HG03432 (cell line): Measurements from ENCODE around the gene JARID2.

ENCODE experiments used
- ATAC-seq: cut with Tn5 transposase; IDR thresholded peaks from one replicate; pipeline ENCODE4 v1.9.1; 2021; ENCODE audit warnings: mild to moderate bottlenecking, moderate library complexity; ENCODE audit not compliant: unreplicated experiment

JARID2 gene

DNA sequence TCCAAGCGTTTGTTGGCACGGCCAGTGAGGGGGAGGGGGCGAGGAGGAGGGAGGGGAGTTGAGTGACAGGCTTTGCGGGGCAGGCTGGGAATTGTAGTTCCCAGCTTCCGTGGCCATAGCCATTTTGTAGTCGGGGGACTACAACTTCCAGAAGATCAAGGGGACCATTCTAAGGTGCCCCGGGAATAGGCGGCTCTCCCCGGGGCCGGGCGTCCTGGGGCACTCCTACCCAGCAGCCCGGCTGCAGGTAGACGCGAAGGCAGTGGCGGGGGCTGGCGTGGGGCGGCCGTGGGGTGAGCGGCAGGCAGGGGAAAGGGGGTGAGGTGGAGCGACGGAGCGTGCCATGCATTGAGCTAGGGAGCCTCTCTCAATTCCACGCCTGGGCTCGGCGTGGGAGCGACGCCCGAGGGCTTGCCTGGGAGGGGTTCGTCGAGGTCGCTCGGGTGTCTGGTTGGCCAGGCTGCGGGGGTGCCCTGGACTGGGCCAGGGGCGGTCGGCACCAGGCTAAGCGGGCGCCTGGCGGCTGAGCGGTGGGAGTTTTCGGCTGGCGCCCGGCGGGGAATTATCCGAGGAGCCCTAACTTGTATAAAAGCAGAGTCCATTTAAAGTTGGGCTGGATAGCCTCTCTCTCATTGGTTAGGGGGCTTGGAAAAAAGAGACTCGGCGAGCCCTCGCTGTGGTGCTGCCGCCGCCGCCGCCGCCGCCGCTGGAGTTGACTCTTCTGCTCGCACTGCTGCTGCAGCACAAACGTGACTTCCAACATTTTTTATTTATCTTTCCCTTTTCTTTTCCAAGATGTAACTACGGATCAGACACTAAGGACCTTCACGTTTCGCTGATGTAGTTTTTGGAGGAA lies at the start of gene JARID2:
Gene JARID2 (plus strand): TSS at position 709 of the 856 bp plus-strand sequence. CDS start 471 bp downstream, outside the sequence.
- ATAC-seq, result peak; percentile 62

DNA sequence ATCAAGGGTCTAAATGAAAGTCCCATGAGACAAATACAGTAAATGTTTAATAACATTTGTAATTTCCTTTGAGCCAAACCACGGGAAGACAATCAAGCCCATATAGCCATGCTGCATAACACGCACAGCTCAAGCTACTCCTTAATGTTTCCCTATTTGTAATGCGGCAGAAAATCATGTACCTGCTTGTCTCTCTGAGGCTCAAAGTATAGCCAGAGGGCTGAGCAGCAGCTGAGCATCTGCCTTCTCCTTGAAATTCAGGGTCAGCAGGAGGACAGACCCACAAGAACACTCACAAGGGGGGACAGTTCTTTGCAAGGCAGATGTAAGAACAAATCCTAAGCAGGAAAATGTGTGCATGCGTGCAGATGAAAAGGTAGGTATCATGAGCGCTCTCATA lies 45.8 kb upstream of the JARID2 start:
- ATAC-seq, result no peak

DNA sequence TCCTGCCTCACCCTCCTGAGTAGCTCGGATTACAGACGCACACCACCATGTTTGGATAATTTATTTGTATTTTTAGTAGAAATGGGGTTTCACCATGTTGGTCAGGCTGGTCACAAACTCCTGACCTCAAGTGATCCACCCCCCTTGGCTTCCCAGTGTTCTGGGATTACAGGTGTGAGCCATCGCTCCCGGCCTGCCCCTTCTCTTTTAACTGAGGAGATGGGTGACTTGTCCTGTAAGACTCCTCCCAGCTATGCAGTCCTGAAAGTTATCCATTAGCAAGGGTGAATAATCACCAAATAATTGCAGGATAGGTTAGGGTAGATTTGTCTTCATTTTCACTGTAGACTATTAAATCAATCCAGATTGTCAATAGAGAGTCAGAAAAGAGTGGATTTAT lies 40.5 kb upstream of the JARID2 start:
- no peak for ATAC-seq

DNA sequence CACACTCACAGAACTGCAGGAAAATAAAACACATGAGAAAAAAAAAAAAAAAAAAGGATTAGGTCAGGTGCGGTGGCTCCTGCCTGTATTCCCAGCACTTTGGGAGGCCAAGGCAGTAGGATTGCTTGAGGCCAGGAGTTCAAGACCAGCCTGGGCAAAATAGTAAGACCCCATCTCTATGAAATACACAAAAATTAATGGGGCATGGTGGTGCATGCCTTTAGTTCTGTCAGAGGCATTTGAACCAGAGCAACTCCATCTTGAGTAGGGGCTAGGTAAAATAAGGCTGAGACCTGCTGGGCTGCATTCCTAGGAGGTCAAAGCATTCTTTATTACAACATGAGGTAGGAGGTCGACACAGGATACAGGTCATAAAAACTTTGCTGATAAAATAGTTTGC lies 39.0 kb upstream of the JARID2 start:
- no peak for ATAC-seq

DNA sequence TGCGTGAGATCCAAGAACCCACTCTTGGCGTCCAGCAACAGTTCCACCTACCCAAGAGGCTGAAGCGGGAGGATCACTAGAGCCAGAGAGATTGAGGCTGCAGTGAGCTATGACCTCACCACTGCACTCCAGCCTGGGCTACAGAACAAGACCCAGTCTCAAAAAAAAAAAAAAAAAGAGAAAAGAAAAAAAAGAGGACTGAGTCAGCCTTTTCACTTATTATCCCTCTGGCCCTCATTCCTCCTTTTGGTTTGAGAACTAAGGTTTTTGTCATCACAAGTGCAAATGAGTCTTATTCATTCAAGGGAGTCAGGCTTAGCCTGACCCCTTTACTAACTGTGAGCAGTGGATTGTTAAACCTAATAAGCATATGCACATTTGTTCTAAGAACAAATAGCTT lies 37.9 kb upstream of the JARID2 start:
- ATAC-seq, result no peak

DNA sequence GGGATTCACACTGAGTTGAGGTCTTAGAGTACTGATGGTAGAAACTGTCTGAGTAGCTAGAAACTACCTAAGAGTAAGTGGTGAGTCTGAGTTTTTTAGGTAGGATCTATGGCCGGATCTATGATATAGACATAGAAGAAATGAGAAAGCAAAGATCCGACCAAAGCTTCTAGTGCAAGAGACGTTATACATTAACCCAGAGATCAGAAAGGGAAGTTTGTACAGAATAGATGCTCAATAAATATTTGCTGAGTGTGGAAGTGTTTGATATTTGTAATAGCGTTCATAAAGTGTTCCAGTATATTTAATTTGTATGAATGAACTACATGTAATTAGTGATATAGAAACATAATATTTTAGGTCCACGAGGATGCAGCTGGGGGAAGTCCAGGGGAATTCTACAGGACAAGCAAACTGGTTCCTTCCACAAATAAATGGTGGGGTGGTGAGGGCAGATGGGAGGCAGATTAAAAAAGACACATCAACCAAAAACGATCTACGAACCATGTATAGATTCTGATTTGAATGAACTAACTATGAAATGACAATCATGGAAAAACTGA lies 31.9 kb upstream of the JARID2 start:
- ATAC-seq, result no peak

DNA sequence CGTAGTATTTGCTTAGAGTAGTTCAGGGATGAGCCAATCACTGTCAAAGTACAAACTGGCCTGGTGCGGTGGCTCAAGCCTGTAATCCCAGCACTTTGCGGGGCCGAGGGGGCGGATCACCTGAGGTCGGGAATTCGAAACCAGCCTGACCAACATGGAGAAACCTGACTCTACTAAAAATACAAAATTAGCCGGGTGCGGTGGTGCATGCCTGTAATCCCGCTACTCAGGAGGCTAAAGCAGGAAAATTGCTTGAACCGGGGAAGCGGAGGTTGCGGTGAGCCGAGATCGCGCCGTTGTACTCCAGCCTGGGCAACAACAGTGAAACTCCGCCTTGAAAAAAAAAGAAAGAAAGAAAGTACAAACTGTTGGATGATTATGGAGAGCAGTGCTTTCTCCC lies 27.5 kb upstream of the JARID2 start:
- ATAC-seq, result no peak

DNA sequence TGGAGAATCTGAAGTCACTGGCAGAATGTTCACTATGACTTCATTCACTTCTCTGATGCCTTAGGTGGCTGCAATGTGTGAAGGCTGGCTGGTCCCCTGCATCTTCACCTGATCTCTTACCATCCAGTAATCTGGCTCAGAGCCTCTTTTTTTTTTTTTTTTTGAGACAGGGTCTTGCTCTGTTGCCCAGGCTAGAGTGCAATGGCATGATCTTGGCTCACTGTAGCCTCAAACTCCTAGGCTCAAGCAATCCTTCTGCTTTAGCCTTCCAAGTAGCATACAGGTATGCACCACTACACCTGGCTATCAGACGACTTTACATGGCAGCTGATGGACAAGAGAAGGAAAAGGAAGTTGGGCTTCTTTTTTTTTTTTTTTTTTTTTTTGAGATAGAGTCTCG lies 25.8 kb upstream of the JARID2 start:
- ATAC-seq, result no peak

DNA sequence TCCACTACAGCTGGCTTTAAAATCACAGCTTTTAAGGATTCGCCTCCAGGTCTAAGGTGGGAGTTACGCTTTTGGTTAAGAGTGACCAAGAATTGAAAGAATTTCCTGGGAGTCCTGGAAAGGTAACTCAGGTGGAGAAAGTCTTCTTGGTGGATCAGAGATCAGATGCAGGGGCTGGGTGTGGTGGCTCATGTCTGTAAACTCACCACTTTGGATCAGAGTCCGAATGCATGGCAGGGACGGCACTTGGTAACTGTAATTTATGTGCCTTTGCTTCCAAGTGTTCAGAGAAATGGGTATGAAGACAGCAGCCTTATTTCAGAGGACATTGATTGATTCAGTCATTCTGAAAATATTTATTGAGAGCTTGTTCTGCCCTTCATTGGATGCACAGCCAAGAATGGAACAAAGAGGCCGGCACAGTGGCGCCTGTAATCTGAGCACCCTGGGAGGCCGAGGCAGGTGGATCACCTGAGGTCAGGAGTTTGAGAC lies 18.0 kb upstream of the JARID2 start:
- ATAC-seq, result no peak

DNA sequence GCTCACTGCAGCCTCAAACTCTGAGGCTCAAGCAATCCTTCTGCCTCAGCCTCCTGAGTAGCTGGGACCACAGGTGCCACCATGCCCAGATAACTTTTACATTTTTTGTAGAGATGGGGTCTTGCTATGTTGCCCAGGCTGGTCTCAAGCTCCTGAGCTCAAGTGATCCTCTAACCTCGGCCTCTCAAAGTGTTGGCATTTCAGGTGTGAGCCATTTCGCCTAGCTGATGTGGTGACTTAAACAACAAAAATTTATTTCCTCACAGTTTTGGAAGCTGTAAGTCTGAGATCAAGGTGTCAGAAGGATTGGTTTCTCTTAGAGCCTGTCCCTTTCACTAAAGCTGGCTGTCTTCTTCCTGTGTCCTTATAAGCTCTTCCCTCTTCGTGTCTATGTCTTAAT lies 15.0 kb upstream of the JARID2 start:
- no peak for ATAC-seq

DNA sequence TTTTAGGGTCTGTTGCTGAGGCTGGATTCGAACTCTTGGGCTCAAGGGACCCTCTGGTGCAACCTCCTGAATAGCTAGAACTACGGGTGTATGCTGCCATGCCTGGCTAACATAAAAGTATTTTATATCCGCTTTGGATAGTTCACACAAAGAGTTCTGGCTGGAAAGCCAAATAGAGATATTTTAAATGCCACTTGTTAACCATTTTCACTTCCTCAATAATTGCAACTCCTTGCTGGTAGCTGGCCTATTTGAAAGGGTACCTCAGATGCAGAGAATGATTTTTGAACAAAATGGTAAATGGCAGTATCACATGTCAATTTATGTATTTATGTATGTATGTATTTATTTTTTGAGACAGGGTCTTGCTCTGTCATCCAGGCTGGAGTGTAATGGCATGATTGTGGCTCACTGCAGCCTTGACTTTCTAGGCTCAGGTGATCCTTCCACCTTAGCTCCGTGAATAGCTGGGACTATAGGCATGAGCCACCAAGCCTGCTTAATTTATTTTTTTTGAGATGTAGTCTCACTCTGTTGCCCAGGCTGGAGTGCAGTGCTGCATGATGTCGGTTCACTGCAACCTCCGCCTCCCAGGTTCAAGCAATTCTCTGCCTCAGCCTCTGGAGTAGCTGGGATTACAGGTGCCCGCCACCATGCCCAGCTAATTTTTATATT lies 12.9 kb upstream of the JARID2 start:
- ATAC-seq, result peak; percentile 40

DNA sequence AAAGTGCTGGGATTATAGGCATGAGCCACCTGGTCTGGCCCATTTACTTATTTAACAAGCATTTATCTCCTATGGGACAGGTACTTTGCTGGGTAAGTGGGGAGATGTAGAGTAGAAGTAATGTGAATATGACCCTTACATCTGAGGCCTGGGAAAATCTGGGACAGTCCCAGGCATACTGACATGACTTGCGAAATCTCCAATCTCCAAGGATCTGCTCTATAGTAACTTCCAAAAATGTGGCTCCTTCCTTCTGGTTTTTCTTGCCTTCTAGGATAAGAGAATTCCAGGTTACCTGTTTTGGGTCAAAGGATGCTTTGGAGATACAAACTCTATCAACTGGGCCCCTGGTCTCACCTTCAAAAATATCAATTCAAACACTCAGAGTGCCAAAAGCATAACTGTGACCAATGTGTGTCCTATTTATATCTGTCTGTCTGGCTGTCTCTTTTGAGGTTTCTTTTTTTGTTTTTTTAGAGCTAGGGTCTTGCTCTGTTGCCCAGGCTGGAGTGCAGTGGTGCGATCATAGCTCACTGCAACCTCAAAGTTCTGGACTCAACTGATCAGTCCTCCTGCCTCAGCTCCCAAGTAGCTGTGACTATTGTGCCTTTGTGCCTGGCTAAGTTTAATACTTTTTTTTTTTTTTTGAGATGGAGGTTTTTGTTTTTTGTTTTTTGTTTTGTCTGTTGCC lies 11.7 kb upstream of the JARID2 start:
- no peak for ATAC-seq

DNA sequence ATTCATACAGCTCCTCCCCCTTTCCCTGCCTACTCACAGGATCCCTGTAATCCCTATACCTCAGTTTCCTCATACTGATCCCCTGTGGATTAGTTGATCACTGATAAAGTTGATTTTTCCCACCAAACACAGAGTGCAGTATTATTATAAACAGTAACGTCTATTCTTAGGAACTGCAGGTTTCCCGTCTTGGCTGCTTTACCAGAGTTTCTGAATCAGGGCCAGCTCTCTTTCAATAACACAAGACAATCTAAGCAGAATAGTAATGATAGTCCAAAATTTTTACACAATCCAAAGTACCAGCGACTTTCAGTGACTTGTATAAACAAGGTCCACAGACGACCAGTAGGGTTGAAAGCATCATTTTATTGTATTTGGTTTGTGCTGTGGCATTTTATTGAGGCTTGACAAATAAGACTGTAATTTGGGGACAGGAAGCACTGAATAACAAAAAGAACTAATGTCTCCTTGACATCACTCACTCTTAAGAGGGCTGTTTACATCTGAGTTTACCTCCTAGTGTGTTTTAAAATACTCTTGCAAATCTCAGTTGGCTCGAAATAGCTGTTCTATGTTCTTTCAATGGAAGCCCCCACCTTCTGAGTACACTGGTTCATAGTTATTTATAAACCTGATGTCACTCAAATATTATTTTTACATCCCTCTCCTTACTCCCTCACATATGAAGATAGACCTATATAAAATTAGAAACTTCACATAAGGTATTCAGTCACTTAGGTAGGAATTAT lies 6.1 kb upstream of the JARID2 start:
- no peak for ATAC-seq

DNA sequence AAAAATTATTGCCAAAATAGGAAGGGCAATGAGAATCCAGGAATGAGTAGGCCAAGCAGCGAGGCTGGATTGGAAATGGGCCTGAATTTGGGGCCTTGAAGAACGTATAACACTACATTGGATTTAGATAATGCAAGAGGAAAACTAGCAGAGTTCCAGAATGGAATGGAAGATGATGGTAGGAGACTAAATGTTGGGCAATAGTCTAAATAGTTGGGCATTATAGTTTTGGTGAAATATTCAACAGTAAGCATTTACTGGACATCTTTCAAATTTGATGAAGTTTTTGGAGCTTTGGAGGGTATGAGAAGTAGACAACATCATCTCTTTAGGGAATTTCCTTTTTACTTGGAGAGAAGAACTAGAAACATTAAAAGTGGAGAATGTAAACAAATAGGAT lies 3.4 kb upstream of the JARID2 start:
- ATAC-seq, result no peak

DNA sequence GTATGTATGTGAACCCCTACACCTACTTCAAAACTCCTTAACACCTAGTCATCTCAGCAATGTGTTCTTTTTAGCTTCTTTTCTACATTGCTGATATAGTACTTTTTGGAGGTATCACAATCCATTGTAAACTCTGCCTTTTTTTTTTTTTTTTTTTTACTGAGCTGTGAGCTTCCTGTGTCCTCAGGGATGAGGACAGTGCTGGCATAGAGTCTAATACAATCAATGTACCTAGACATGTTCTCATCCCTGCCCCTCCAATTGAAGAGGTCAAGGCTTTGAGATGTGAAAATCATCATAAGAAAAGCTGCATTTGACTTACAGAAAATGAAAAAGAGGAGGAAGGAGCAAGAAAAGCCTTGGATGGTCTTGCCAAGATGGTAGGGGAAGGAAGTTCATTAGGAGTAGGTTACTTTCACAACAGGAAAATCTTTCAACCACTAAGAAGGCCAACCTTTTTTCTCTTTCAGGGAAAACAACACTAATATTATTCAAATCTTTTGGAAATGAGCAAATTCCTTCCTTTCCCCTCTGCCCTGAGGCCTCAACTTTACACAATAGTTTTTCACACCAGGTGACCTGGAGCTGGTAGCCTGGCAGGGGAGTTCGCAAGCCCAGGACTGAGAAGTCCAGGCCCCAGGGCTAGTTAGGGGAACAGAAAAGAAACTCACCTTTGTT lies 2.8 kb upstream of the JARID2 start:
- no peak for ATAC-seq

DNA sequence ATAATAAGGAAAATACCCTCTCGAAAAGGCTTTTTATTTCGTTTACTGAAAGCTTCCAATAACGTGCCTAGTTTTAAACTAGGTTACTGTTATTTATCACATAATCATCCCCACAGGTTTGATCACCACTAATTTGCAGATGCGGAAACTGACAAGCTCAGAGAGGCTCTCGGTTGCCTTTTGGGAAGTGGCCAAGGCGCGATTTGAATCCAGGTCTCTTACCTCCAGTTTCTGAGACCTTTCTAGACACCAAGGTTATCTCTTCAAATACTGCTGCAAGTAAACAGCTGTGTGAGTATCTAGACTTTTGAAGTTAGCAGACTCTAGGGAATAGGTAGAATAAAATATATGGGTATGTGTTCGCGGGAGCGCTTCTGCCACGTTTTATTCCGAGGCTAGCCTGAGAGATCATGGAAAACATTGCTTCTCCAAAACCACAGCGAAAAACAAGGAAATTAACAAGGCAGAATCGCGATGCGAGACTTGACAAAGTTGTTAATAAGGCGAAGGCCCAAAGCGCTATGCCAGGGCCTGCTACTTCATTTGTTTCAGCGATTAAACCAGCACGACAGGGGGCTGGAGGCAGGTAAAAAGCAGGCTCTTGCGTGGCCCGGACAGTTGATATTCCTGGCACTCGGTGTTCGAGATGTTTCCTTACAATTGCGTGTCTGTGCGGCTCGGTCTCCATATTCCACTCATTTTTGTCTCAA lies 1.8 kb upstream of the JARID2 start:
- ATAC-seq, result no peak

DNA sequence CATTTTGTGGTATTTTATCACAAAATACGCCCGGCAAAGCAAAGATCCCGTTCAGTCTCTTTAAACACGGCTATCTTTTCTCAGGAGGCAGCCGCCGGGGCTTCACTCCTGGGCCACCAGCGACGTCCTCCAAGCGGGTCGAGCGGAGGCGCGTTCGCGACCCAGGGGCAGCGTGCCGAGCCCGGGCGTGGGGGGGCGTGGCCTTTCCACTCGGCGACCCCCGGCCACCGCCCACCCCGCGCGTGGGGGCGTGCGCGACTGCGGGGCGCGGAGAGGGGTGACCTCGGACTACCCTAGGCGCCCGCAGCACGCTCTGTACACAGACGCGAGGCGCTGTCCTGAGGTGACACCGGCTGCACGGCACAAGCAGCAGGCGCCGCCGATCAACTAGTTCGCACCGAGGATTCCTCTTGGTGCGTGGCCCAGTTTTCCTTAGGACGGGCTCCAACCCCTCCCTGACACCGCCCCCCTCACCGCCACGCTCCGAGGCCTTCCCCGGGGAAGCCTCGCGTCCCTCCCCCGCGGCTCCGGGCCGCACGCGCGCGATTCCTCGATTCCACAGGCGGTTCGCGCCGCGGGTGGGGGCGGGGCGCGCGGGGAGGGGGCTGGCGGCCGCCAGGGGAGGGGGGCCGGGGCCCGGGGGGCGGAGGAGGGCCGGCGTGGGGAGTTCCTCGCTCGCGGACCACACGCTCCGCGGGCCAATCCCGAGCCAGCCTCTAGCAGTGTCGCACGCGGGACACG lies 1.1 kb upstream of the JARID2 start:
- peak; percentile 20 for ATAC-seq

DNA sequence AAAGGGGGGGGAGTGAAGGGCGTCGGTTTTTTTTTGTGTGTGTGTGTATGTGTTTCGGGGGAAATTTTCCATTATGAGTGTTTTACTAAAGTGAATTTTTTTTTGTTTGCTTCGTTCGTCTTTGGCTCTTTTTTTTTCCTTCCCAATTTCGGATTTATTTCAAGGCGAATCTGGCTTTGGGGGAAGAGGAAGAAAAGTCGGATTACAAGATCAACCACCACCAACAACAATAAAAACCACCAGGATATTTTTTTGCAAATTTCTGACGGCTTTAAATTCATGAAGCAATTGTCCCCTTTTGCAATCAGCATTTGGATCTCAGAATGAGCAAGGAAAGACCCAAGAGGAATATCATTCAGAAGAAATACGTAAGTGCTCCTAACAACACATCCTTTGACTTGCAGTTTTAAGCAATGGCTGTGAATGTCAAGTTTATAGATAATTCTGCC lies 372 bp downstream of the JARID2 start:
- ATAC-seq, result no peak
